ENCODE data around the gene PACS2. TPM values are rescaled to one million over a fixed set of nuclear protein-coding genes. Genes with fewer than 3 reads are reported as not detected.

Gene PACS2
- polyA plus RNA-seq, 3 donors: 3.1 to 87.0 (median 3.7) TPM

- Mint-ChIP-seq H3K9me3 (no peaks in the 10 kb centered on the region), H3K36me3 (peaks cover 14 to 51% of the 10 kb centered on the region in 2 donors), H3K27me3 (ENCODE audit: low read depth in 3 of 3) (peaks cover 0 to under 1% (median 0%) of the 10 kb centered on the region in 3 donors), H3K27ac (peak overlapping the region in 1 of 7 donors; percentile 50), H3K4me1 (peaks cover 7% of the 10 kb centered on the region), H3K4me3 (no peak overlapping the region)
- TF ChIP-seq CTCF (IDR thresholded peaks at IDR 0.05): no peak
- intact Hi-C loops (cut with micrococcal nuclease): no loop called here
- no peaks in the 10 kb centered on the region for H3K9me3 ChIP-seq (replicated peaks in 1 of 2; ENCODE audit: control insufficient read depth in 1 of 2, insufficient read depth in 1 of 2, low read length in 2 of 2)
- H4K20me1 ChIP-seq (ENCODE audit: insufficient read depth, low read length): peaks cover 59% of the 10 kb centered on the region
- no peak for DNase-seq
- H2AFZ ChIP-seq (ENCODE audit: insufficient read depth, low read depth, low read length, poor library complexity, severe bottlenecking): no peak overlapping the region
- peaks cover 47% of the 10 kb centered on the region for H3K79me2 ChIP-seq (ENCODE audit: insufficient read depth, low read length)
- no peaks in the 10 kb centered on the region for H3K4me1 ChIP-seq (ENCODE audit: control insufficient read depth in 1 of 2, insufficient read depth in 2 of 2, low read length in 2 of 2)
- H3K4me2 ChIP-seq (replicated peaks; ENCODE audit: extremely low read depth, low read length, poor library complexity, severe bottlenecking): no peak overlapping the region
- H3K9ac ChIP-seq (ENCODE audit: insufficient read depth, low read length, poor library complexity, severe bottlenecking): no peak overlapping the region
- no peak overlapping the region for H3K27ac ChIP-seq (ENCODE audit: low read depth in 1 of 2, low read length in 2 of 2)
- peaks cover 16 to 40% of the 10 kb centered on the region in 2 donors for H3K36me3 ChIP-seq (replicated peaks in 1 of 2; ENCODE audit: control insufficient read depth in 1 of 2, insufficient read depth in 2 of 2, low read length in 2 of 2)
- 91% methylated on average over 16 of the region's 18 CpGs for WGBS (ENCODE audit: insufficient coverage)
- H3K27me3 ChIP-seq (ENCODE audit: control insufficient read depth in 2 of 2, insufficient read depth in 2 of 2, low read length in 2 of 2): no peaks in the 10 kb centered on the region
- no peak overlapping the region for H3K4me3 ChIP-seq (replicated peaks in 1 of 3; ENCODE audit: low read depth in 2 of 3, low read length in 3 of 3)
Observed at GRCh38 chr14:105437723-105438500, 123.4 kb downstream of the PACS2 start.

- peaks cover 7% of the 10 kb centered on the region for H3K4me1 Mint-ChIP-seq
- H4K20me1 ChIP-seq (ENCODE audit: insufficient read depth, low read length): peaks cover 53% of the 10 kb centered on the region
- H3K4me3 Mint-ChIP-seq: no peak overlapping the region
Observed at GRCh38 chr14:105439179-105439578, 124.6 kb downstream of the PACS2 start.

More at GRCh38 chr14:105439179-105439578, 124.6 kb downstream of the PACS2 start:
- Histone ChIP-seq H3K9ac (ENCODE audit: insufficient read depth, low read length, poor library complexity, severe bottlenecking) (no peak overlapping the region), H3K27me3 (ENCODE audit: control insufficient read depth in 2 of 2, insufficient read depth in 2 of 2, low read length in 2 of 2) (no peaks in the 10 kb centered on the region), H3K79me2 (ENCODE audit: insufficient read depth, low read length) (peaks cover 36% of the 10 kb centered on the region), H3K4me3 (replicated peaks in 1 of 3; ENCODE audit: low read depth in 2 of 3, low read length in 3 of 3) (no peak overlapping the region), H3K27ac (ENCODE audit: low read depth in 1 of 2, low read length in 2 of 2) (no peak overlapping the region), H3K9me3 (replicated peaks in 1 of 2; ENCODE audit: control insufficient read depth in 1 of 2, insufficient read depth in 1 of 2, low read length in 2 of 2) (no peaks in the 10 kb centered on the region), H2AFZ (ENCODE audit: insufficient read depth, low read depth, low read length, poor library complexity, severe bottlenecking) (no peak overlapping the region), H3K4me1 (ENCODE audit: control insufficient read depth in 1 of 2, insufficient read depth in 2 of 2, low read length in 2 of 2) (no peaks in the 10 kb centered on the region), H3K36me3 (replicated peaks in 1 of 2; ENCODE audit: control insufficient read depth in 1 of 2, insufficient read depth in 2 of 2, low read length in 2 of 2) (peaks cover 16 to 45% of the 10 kb centered on the region in 2 donors), H3K4me2 (replicated peaks; ENCODE audit: extremely low read depth, low read length, poor library complexity, severe bottlenecking) (no peak overlapping the region)
- H3K27me3 Mint-ChIP-seq (ENCODE audit: low read depth in 3 of 3): peaks cover 0 to 3% (median 0%) of the 10 kb centered on the region in 3 donors
- peaks cover 18 to 56% of the 10 kb centered on the region in 2 donors for H3K36me3 Mint-ChIP-seq
- 95% methylated on average over 5 of the region's 11 CpGs for WGBS (ENCODE audit: insufficient coverage)
- H3K27ac Mint-ChIP-seq: no peak overlapping the region
- DNase-seq: no peak
- intact Hi-C loops (cut with micrococcal nuclease): no loop called here
- no peaks in the 10 kb centered on the region for H3K9me3 Mint-ChIP-seq
- TF ChIP-seq CTCF (IDR thresholded peaks at IDR 0.05): no peak
